ENCODE results near the gene TRIM66.

DNA sequence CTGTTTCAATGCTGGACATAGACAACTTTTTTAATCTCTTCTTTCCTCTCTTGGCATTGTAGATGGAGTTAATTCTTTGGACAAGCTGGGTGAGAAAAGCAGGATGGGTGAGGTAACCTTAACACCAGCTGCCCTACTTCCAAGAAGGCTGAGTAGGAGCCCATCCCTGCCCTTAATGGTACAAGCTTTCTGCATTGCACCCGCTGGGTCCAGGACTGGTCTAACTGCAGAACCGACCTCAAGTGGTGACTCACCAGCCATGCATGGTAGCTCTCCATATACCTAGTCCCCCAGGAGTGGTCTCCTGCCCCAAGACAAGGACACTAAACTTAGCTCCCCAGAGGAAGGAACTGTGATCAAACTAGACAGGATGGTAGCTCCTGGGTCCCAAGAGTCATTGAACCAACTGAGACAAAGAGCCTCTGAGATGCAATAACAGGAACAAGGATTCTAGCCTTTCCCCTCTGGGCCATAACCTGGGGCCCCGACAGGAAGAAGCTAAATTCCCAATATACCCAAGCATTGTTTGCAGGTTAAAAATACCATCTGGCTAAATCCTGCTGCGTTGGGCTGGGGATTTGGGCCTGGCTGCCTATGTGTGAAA, 32.3 kb upstream of the TRIM66 start:
- TF ChIP-seq, protein P1, sequence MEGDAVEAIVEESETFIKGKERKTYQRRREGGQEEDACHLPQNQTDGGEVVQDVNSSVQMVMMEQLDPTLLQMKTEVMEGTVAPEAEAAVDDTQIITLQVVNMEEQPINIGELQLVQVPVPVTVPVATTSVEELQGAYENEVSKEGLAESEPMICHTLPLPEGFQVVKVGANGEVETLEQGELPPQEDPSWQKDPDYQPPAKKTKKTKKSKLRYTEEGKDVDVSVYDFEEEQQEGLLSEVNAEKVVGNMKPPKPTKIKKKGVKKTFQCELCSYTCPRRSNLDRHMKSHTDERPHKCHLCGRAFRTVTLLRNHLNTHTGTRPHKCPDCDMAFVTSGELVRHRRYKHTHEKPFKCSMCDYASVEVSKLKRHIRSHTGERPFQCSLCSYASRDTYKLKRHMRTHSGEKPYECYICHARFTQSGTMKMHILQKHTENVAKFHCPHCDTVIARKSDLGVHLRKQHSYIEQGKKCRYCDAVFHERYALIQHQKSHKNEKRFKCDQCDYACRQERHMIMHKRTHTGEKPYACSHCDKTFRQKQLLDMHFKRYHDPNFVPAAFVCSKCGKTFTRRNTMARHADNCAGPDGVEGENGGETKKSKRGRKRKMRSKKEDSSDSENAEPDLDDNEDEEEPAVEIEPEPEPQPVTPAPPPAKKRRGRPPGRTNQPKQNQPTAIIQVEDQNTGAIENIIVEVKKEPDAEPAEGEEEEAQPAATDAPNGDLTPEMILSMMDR (conservative IDR thresholded peaks at IDR 0.05; ENCODE audit: low read length), result no peak
- TF ChIP-seq EZH2phosphoT487 (IDR thresholded peaks at IDR 0.05; ENCODE audit: borderline replicate concordance), result no peak

Measured in Loucy (cell line).